ENCODE results near the gene ADM5. TPM values are rescaled to one million over a fixed set of nuclear protein-coding genes. Genes with fewer than 3 reads are reported as not detected.
A peak's percentile ranks its signal among the peaks of the same experiment; 100 is the strongest.

Gene ADM5
- total and polyA plus RNA-seq, 10 of the 15 experiments (the other 5 are each of a cell fraction or from before 2014, with no cell fraction given) = 0.05 to 6.0 (median 1.2) TPM; not detected in 1

- TF ChIP-seq MYB (IDR thresholded peaks at IDR 0.05; ENCODE audit: borderline replicate concordance, low read depth, low read length) (no peak), ATF2 (IDR thresholded peaks at IDR 0.05; ENCODE audit: low read length) (0 out of 2 replicates have a peak, but pooled peaks have one; percentile 28), SKIL (IDR thresholded peaks at IDR 0.05; ENCODE audit: low read depth, poor library complexity, severe bottlenecking) (peak; percentile 91), ZNF207 (IDR thresholded peaks at IDR 0.05; ENCODE audit: borderline replicate concordance) (no peak), SREBF2 (IDR thresholded peaks at IDR 0.05; ENCODE audit: low read length) (no peak), CREM (IDR thresholded peaks at IDR 0.05; ENCODE audit: low read depth) (0 out of 2 replicates have a peak, but pooled peaks have one; percentile 23), USF2 (IDR thresholded peaks at IDR 0.05; ENCODE audit: borderline replicate concordance, low read depth, low read length) (no peak), ZSCAN29 (IDR thresholded peaks at IDR 0.05) (no peak), NR2C1 (IDR thresholded peaks at IDR 0.05) (0 out of 2 replicates have a peak, but pooled peaks have one; percentile 19), ZNF384 (IDR thresholded peaks at IDR 0.05; ENCODE audit: borderline replicate concordance, low read depth, low read length) (no peak), MTA3 (IDR thresholded peaks at IDR 0.05; ENCODE audit: borderline replicate concordance, low read length) (peak; percentile 39; the same call in 1 of the 2 replicates), FOXK2 (IDR thresholded peaks at IDR 0.05) (no peak), MYC (IDR thresholded peaks at IDR 0.05; ENCODE audit: insufficient read depth, insufficient read length, insufficient replicate concordance, low read length, severe bottlenecking) (no peak), ZNF622 (IDR thresholded peaks at IDR 0.05) (no peak), TBL1XR1 (IDR thresholded peaks at IDR 0.05; ENCODE audit: low read depth, low read length) (no peak), RAD21 (IDR thresholded peaks at IDR 0.05; ENCODE audit: insufficient read depth, low read depth, low read length) (peak; percentile 59), USF1 (IDR thresholded peaks at IDR 0.05; ENCODE audit: borderline replicate concordance, extremely low read length, insufficient read depth, low read depth, low read length) (no peak), STAT3 (IDR thresholded peaks at IDR 0.05; ENCODE audit: low read depth, low read length) (no peak), SMC3 (IDR thresholded peaks at IDR 0.05; ENCODE audit: borderline replicate concordance, low read length) (peak; percentile 39; the same call in 1 of the 2 replicates), CEBPB (IDR thresholded peaks at IDR 0.05; ENCODE audit: borderline replicate concordance in 1 of 2, low read depth in 2 of 2, low read length in 2 of 2) (peak in 1 of 2 experiments; percentile 59; a peak in 1 of 4 replicates), ASH2L (IDR thresholded peaks at IDR 0.05; ENCODE audit: borderline replicate concordance, low read depth) (no peak), CHD2 (IDR thresholded peaks at IDR 0.05; ENCODE audit: borderline replicate concordance, low read depth, low read length) (peak; percentile 65; the same call in 1 of the 2 replicates), ELK1 (IDR thresholded peaks at IDR 0.05; ENCODE audit: low read depth, low read length) (no peak)
These were observed 11.3 kb upstream of the ADM5 start (continued) for GRCh38 chr19:49677901-49678674.
